Brain pericyte (primary cell): Measurements from ENCODE around the gene RCN2.
"Not testable (repeated sequence)": the region's sequence is repeated elsewhere in the genome, so short reads cannot be mapped to it uniquely, and the experiment has no call there.

ENCODE experiments used
- DNase-seq: peaks from one replicate; pipeline ENCODE4 v3.0.0-alpha.2; 2012; ENCODE audit warnings: low read depth, low spot score

Gene RCN2

DNA sequence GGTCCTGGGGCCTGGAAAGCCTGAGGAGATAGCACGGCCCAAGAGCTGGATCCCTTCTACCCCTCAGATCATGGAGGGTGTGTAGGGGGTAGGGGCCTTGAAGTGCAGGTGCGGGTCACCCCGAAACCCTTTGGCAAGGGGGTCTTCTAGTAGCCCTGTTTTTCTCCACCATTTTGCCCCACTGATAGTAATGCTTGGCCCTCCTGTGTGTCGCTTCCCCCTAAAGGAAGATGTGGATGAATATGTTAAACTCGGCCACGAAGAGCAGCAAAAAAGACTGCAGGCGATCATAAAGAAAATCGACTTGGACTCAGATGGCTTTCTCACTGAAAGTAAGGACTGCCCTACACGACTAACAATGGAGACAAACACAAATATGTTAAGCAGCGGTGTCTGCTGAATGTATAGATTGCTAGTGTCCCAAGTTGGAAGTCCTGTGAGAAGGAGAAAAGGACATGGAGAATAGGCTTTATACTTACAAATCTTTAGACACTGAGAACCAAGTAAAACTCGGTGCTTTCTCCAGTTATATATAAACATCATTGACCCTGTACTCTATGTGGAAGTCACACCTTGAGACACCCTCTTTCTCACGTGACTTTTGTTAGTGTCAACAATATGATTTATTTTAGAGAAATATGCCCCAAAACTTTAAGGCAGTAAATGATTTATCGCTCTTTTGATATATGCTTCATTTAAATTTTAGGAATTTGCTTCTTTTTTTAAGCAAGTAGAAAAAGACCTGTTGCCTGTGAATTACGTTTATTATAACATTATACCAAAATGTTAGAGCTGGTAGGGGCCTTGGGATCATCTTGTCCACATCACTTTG lies 802 bp downstream of the RCN2 start:
- no peak for DNase-seq

GRCh38 chr15:76935620-76936019 lies 4.1 kb downstream of the RCN2 start:
- DNase-seq, result no peak

DNA sequence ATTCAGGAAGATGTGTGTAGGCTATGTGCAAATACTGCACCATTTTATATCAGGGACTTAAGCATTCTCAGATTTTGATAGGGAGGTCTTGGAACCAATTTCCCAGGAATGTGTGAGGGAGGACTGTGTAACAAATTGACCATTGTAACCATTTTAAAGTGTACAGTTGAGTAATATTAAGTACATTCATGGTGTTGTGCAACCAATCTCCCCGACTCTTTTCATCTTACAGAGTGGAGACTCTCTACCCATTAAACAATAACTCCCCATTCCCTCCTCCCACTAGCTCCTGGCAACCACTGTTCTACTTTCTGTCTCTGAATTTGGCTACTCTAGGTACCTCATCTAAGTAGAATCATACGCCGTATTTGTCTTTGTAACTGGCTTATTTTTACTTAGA lies 5.1 kb downstream of the RCN2 start:
- DNase-seq, result no peak

DNA sequence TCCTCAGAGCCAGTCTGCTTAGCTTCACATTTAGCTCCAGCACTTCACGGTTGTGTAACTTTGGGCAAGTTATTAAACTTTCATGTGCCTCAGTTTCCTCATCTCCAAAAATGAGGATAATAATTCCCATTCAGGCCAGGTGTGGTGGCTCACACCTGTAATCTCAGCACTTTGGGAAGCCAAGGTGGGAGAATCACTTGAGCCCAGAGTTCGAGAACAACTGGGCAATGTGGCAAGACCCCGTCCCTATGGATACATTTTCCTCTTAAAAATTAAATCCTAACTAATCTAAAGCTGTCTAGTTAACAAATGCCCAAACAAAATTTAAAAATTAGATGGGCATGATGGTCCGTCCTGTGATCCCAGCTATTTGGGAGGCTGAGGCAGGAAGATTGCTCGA lies 7.2 kb downstream of the RCN2 start:
- no peak for DNase-seq

DNA sequence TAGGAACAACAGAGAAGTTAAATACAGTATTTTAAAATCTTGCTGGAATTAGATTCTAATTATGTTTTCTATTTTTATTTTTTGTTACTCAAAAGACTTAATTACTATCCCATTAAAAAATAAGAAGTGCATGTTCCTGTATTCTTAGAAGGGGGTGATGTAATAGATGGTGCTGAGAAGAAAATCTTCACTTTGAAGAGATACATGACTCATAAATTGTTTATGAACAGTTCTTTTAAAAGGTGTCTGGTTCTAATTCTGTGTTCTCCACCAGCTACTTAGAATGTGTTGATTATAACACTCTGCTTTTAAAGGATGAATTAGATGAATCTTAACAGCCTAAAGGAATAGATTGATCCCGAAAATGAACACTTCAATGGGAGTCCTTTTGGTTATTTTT lies 8.2 kb downstream of the RCN2 start:
- no peak for DNase-seq

- DNase-seq, result no peak
Measured at GRCh38 chr15:76941636-76942035, 10.1 kb downstream of the RCN2 start.

DNA sequence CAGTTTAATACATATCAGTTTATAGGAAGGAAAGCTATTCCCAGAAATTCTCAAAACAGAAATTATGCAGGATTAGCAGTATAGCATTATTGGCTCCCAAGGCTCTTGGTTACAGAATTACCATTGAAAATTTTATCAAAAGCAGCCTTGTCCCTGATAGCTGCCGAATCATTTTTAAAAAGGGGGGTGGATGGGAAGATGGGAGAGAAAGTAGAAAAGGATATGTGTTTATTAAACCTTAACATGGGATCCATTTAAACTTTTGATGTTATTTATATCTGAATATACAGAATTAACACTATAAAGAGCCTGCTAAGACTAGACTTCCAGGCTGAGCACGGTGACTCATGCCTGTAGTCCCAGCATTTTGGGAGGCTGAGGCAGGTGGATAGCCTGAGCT lies 10.8 kb downstream of the RCN2 start:
- no peak for DNase-seq

DNA sequence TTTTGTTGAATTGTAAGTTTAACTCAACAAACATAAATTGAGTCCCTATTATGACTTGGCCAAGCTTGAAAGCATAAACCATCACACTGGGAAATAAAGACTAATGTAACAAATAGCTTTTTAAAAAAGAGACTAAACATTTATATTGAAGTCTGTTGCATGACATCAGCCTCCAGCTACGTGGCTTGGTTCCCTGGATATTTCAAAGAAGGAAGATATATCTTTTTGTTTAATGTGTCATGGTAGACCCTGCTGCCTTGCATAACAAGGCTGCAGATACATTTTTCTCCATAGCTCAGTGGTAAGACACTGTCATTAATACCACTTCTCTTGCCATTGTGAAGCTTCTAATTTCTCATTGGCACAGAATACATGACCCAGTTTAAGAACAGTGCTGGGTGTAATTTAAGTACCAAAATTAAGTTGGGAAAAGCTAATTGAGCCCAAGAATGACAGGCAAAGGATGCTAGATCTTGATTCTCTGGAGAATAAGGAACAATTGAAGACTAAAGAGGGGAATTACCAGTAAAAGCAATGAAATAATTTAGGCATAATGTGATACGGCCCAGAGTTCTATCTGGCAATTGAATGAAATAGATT lies 14.0 kb downstream of the RCN2 start:
- no peak for DNase-seq

GRCh38 chr15:76947454-76947853 lies 15.9 kb downstream of the RCN2 start:
- no peak for DNase-seq

DNA sequence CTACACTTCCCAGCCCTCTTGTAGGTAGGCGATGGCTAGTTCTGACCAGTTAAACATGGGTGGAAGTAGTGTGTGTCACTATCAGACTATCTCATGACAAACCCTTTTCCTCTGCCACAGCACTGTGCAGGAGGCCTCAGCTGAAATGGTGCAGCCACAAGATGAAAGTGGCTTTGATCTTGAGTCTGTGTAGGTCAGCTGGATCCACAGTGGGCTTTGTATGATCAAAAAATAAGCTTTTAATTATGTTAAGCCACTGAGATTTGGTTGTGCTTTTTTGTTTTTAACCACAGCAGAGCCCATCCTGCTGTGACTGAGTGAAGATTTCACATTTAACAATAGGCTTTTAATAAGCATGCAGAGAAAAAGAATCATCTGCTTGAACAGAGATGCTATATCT lies 19.7 kb downstream of the RCN2 start:
- DNase-seq, result no peak

DNA sequence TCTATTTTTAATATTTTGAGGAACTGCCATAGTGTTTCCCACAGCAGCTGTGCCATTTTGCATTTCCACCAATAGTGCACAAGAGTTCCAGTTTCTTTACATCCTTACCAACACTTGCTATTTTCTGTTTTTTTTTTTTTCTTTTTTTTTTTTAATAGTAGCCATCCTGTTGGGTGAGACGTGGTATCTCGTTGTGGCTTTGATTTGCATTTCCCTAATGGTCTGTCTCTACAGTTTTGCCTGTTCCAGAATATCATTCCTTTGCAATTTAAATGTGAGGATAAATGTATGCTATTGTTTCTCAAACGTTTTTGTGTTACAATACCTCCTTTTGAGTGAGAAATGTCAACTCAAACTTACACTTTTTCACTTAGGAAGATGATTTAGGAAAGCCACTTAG lies 22.4 kb downstream of the RCN2 start:
- no peak for DNase-seq

- no peak for DNase-seq
Measured at GRCh38 chr15:76954744-76955143, 23.2 kb downstream of the RCN2 start.

- DNase-seq, result no peak
Measured at GRCh38 chr15:76961268-76962011, 29.9 kb downstream of the RCN2 start.

DNA sequence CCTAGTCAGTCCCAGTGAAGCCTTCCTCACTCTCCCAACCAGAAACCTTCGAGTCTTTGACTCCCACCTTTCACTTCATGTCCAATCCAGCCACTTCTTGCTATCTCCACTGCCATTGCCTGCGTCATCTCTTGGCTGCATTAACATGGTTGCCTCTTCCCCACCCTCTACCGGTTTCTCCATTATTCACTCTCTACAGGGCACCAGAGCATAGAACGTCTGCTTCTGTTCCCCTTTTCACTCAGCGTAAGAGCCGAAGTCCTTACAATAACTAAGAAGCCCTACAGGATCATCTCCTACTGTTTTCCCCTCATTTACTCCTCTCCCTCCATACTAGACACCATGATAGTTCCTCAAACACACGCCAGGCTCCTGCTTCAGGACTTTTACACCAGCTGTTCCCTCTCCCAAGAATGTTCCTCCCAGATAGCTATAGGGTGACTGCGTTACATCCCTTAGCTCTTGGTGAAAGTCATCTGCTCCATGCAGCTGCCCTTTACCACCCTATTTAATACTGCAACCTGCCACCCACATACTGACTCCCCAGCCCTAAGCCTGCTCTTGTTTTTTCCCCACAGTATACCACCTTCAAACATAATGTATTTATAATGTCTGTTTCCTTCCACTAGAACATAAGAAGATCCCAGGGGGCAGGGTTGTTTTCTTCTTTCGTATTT lies 30.9 kb downstream of the RCN2 start:
- DNase-seq, result no peak

GRCh38 chr15:76963596-76963995 lies 32.0 kb downstream of the RCN2 start:
- no peak for DNase-seq

DNA sequence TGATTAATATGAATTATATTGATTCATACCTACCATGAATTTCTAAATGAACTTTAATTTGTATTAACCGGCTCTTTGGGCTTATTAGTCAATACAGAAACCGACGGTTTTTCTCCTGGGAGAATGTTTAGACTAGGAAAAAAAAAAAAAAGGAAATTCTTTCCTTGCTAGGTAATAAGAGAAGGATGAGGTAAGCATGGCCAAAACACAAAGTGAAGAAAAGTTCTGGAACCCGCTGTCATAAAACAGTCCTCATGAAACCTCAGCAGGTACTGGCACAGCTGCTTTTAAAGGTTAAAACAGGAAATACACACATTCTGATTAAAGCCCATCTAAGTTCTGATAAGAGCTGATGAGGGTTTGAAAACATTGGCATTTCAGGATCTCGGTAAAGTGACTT lies 32.6 kb downstream of the RCN2 start:
- no peak for DNase-seq

- not testable (repeated sequence) for DNase-seq
Measured at GRCh38 chr15:76966051-76966450, 34.5 kb downstream of the RCN2 start.

DNA sequence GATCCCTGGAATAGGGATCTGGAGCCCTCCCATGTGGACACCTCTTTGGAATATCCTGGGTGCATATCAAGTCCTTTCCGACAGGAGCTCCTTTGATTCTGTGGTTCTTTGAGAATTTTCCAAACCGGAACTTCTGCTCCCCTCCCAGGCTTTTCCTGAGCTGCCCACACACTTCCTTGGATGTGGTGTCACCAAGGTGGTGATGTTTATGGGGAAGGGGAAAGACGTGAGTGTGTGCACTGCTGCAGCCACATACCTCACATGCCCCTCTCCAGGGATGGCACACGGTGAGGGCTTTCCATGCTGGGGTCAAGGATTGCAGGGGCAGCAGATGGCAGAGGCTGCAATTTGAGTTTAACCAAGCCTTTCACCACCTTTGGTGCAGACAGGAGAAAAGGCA lies 35.5 kb downstream of the RCN2 start:
- no peak for DNase-seq

GRCh38 chr15:76968306-76968705 lies 36.8 kb downstream of the RCN2 start:
- DNase-seq, result no peak

DNA sequence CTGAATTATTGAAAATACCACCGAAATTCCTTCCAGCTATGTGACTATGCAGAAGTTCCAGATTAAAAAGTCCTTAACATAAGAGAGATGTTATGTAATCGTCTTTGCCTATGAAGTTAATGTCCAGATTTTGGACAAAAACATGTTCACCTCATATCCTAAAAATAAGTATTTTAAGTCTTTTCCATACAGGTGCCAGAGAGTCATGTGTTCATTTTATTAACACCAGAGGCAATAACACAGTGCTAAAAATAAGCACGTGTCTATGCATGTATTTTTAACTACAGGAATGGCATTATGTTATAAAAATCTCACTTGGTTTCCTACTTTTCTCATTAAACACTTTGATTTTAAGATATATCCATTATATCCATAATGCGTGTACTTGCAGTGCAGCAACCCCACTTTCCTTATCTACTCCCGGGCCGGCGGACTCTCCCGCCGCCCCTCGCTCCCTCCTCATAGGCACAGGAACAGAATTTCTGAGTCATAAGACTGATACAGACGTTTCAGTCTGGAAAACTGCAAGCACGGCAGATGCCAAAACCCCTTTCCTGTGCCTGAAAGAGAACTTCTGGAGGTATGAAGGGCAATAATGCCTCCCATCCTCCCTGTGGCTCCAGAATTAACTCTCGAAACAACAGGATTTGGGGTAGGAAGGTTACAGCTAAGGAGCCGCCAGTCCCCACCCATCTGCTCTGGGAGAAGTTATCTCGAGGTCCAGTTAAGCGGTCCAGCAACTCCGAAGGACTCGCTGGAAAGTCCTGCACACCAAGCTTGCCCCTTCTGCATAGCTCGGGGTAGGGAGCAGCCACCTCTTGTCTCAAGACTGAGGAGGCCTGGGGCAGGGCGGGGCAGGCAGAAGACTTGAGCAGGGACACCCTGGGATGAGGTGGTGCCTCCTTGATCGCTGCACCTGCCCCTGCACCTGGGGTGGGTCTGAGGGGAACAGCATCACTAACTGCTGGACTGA lies 41.1 kb downstream of the RCN2 start:
- no peak for DNase-seq

DNA sequence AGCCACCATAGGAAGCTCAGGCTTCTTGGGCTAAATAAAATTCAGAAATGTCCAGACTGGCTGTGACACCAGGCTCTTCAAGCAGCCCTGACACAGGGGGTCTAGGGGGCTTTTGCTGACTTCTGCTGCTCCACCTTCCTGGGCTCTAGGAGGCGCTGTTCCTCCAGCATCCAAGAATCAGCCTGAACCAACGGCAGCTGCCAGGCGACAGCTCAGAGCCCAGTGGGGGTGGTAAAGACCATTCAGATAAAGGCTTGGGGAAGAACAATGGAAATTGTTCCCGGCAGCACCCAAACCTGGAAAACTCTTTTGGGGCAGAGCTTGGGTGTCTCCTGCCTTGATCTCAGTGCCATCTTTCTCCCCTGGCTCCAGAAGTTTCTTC lies 41.8 kb downstream of the RCN2 start:
- DNase-seq, result no peak
